Subcutaneous adipose tissue (tissue), 4 donors: ENCODE data around the gene HBG2. TPM values are rescaled to one million over a fixed set of nuclear protein-coding genes. Genes with fewer than 3 reads are reported as not detected.

Experiments used
- total RNA-seq, 4 donors: library from RNA; depleted of rRNA; stranded (reverse); fragments of >200 nt; gene quantifications; one replicate each; pipeline ENCODE4 v1.1.0, GENCODE V29; 2016
- TF ChIP-seq, protein P1 (sequence below): fragments of 450-650 bp; IDR thresholded peaks from one replicate; pipeline ENCODE4 v1.5.1; 2016; ENCODE audit warnings: low read depth, mild to moderate bottlenecking, control low read depth, antibody characterized with exemption, moderate library complexity

The HBG2 gene
- total RNA-seq, 4 donors from 2014 or later: not detected

DNA sequence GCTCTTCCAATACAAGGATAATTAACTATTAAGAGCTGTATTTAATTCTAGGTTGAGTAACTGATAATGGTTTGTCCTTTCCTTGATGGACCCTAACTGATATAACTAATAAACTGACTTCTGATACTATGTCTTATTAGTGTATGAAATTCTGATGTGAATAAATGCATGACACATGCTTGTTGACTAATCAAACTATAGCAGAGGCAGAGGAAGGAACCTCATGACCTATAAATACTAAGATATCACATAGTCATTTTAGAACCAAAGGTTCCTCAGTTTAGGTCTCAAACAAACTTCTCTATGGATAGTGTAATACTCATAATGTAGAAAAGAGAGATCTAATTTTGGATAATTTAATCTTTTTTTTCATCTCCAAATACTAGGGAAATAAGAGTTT is 15.5 kb downstream of the HBG2 start:
- TF ChIP-seq, protein P1, sequence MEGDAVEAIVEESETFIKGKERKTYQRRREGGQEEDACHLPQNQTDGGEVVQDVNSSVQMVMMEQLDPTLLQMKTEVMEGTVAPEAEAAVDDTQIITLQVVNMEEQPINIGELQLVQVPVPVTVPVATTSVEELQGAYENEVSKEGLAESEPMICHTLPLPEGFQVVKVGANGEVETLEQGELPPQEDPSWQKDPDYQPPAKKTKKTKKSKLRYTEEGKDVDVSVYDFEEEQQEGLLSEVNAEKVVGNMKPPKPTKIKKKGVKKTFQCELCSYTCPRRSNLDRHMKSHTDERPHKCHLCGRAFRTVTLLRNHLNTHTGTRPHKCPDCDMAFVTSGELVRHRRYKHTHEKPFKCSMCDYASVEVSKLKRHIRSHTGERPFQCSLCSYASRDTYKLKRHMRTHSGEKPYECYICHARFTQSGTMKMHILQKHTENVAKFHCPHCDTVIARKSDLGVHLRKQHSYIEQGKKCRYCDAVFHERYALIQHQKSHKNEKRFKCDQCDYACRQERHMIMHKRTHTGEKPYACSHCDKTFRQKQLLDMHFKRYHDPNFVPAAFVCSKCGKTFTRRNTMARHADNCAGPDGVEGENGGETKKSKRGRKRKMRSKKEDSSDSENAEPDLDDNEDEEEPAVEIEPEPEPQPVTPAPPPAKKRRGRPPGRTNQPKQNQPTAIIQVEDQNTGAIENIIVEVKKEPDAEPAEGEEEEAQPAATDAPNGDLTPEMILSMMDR: no peak

DNA sequence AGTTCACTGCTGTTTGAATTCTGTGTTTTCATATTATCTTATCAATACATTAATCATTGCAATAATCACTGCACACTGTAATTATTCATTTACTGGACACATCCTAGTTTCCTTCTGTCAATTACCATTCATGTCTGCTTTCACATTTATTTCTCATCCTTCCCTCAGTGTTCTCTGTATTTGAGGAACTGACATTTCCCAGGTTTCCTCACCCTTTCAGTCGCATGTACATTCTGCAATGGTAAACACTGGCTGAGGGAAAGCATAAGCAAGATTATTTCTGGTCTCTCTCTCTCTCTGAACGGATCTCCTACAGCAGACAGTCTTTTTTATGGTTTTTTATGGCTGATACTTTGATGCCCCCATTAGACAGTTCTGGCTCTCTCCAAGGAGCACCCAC is 16.1 kb downstream of the HBG2 start:
- TF ChIP-seq, protein P1: no peak

DNA sequence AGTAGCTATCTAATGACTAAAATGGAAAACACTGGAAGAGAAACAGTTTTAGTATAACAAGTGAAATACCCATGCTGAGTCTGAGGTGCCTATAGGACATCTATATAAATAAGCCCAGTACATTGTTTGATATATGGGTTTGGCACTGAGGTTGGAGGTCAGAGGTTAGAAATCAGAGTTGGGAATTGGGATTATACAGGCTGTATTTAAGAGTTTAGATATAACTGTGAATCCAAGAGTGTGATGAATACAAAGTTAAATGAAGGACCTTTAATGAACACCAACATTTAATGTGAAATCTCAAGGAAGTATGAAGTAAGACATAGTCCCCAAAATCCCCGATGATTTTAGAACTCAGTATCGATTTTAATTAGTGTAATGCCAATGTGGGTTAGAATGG is 17.2 kb downstream of the HBG2 start:
- TF ChIP-seq, protein P1: no peak

GRCh38 chr11:5235364-5236095 is 19.1 kb downstream of the HBG2 start:
- TF ChIP-seq, protein P1: no peak

DNA sequence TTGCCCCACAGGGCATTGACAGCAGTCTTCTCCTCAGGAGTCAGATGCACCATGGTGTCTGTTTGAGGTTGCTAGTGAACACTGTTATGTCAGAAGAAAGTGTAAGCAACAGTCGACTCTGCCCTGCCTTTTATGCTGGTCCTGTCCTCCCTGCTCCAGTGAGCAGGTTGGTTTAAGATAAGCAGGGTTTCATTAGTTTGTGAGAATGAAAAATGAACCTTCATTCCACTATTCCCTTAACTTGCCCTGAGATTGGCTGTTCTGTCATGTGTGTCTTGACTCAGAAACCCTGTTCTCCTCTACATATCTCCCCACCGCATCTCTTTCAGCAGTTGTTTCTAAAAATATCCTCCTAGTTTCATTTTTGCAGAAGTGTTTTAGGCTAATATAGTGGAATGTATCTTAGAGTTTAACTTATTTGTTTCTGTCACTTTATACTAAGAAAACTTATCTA is 20.2 kb downstream of the HBG2 start, which contains the start of gene HBD:
Gene HBD, minus strand, starts transcription at position 103 of the 454 bp plus-strand sequence. Its CDS starts 50 bp downstream, at position 53.
- TF ChIP-seq, protein P1: no peak

DNA sequence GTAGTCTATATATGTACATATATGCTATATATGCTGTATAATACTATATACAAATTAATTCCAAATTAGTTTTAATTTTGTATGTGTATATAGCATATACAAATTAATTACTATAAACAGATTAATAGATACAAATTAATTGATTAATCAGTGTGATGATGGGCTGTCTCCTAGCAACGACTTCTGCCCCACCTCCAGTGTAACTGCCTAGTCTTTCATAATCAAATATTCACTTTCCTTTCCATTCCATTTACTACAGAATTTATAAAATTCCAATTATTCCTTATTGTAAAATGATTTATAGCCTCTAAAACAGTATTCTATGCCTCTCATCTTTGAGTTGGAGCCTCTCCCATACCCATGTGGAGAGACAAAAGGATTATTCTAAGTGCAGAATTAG is 21.3 kb downstream of the HBG2 start:
- TF ChIP-seq, protein P1: no peak

- TF ChIP-seq, protein P1: no peak
Measured at GRCh38 chr11:5232821-5233220, 21.8 kb downstream of the HBG2 start.
